ENCODE results near the gene MEI1. TPM values are rescaled to one million over a fixed set of nuclear protein-coding genes. Genes with fewer than 3 reads are reported as not detected.
"Not testable (repeated sequence)": the region's sequence is repeated elsewhere in the genome, so short reads cannot be mapped to it uniquely, and the experiment has no call there.

Gene MEI1
- total RNA-seq, 1 donor from 2014 or later, result 6.8 TPM

GRCh38 chr22:41822317-41823057 is 123.2 kb downstream of the MEI1 start:
- DNase-seq (ENCODE audit: low spot score), result no peak

GRCh38 chr22:41823797-41824196 is 124.5 kb downstream of the MEI1 start:
- DNase-seq (ENCODE audit: low spot score), result no peak

GRCh38 chr22:41825376-41825775 is 126.1 kb downstream of the MEI1 start:
- DNase-seq (ENCODE audit: low spot score), result no peak

- DNase-seq (ENCODE audit: low spot score), result no peak
Observed at GRCh38 chr22:41826021-41826420, 126.7 kb downstream of the MEI1 start.

GRCh38 chr22:41826430-41827383 is 127.4 kb downstream of the MEI1 start:
- no peak for DNase-seq (ENCODE audit: low spot score)

GRCh38 chr22:41827671-41828070 is 128.4 kb downstream of the MEI1 start:
- DNase-seq (ENCODE audit: low spot score), result no peak

- DNase-seq (ENCODE audit: low spot score), result no peak
Observed at GRCh38 chr22:41828516-41828915, 129.2 kb downstream of the MEI1 start.

GRCh38 chr22:41830174-41830573 is 130.9 kb downstream of the MEI1 start:
- DNase-seq (ENCODE audit: low spot score), result no peak

GRCh38 chr22:41831383-41831782 is 132.1 kb downstream of the MEI1 start:
- DNase-seq (ENCODE audit: low spot score), result no peak

GRCh38 chr22:41831828-41832552 is 132.7 kb downstream of the MEI1 start:
- no peak for DNase-seq (ENCODE audit: low spot score)

GRCh38 chr22:41832553-41833368 is 133.5 kb downstream of the MEI1 start, which contains the start of gene SREBF2:
SREBF2 (plus strand) TSS chr22:41833105; CDS start chr22:41833271, 166 bp downstream.
- DNase-seq (ENCODE audit: low spot score), result peak; percentile 99

GRCh38 chr22:41833369-41834004 is 134.2 kb downstream of the MEI1 start:
- DNase-seq (ENCODE audit: low spot score), result peak; percentile 58

GRCh38 chr22:41834005-41834944 is 135.0 kb downstream of the MEI1 start:
- DNase-seq (ENCODE audit: low spot score), result no peak

GRCh38 chr22:41835462-41835861 is 136.2 kb downstream of the MEI1 start:
- DNase-seq (ENCODE audit: low spot score), result not testable (repeated sequence)

- DNase-seq (ENCODE audit: low spot score), result no peak
Observed at GRCh38 chr22:41836551-41836950, 137.2 kb downstream of the MEI1 start.

GRCh38 chr22:41838842-41839618 is 139.7 kb downstream of the MEI1 start:
- DNase-seq (ENCODE audit: low spot score), result no peak

GRCh38 chr22:41840216-41840615 is 140.9 kb downstream of the MEI1 start:
- DNase-seq (ENCODE audit: low spot score), result no peak

GRCh38 chr22:41841085-41841712 is 141.9 kb downstream of the MEI1 start:
- DNase-seq (ENCODE audit: low spot score), result no peak
